ENCODE results near the gene DISP3.

Gene DISP3

GRCh38 chr1:11434501-11434900, 44.5 kb upstream of the DISP3 start:
- Histone ChIP-seq H3K27me3 (no peaks in the 10 kb centered on the region), H3K4me3 (ENCODE audit: low read depth, low read length) (no peak overlapping the region), H3K4me1 (no peaks in the 10 kb centered on the region), H3K36me3 (no peaks in the 10 kb centered on the region), H3K9me3 (no peaks in the 10 kb centered on the region)
- peak; percentile 26 for DNase-seq
- TF ChIP-seq CTCF (IDR thresholded peaks at IDR 0.05; ENCODE audit: low read depth, low read length), result no peak; the same call in 1 of the 2 replicates

DNA sequence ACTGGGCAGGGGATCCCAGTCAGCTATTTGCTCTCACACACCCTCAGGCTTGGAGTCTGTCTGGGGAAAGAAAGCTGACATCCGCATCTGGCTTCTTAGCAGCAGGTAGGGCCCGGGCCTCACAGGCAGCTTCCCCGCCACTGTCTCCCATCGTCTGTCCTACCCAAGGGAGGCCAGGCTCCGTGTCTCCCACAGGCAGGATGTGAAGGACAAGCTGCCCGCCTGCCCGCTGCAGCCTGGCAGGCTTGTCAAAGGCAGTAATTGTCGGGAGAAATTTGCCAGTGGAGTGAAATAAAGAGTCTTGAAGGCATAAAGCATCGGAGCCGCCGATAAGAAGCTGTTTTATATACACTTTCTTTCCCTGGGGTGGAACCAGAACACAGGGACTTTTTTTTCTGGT, 44.0 kb upstream of the DISP3 start:
- no peaks in the 10 kb centered on the region for H3K36me3 ChIP-seq
- H3K9me3 ChIP-seq, result no peaks in the 10 kb centered on the region
- H3K4me3 ChIP-seq (ENCODE audit: low read depth, low read length), result no peak overlapping the region
- no peak for DNase-seq
- H3K4me1 ChIP-seq, result no peaks in the 10 kb centered on the region
- no peaks in the 10 kb centered on the region for H3K27me3 ChIP-seq
- TF ChIP-seq CTCF (IDR thresholded peaks at IDR 0.05; ENCODE audit: low read depth, low read length), result no peak

DNA sequence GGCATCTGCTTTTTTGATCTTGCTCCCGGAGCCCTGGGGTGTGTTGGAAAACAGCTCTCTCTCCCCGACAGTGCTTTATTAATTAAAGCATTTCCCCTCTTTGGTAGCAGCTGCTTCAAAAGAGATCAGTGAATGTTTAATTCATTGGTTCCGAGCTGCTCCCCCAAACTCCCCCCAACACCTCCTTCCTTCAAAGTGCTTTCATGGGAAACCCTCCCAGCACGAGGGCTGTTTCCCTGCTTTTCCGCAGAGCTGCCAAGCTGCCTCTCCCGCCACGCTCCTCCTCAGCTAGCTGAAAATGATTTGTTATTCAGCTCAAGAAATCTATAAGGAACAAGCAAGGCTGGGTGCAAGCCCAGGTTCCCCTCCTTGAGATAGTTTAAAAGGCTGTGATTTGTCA, 40.0 kb upstream of the DISP3 start:
- Histone ChIP-seq H3K9me3 (no peaks in the 10 kb centered on the region), H3K36me3 (no peaks in the 10 kb centered on the region), H3K4me3 (ENCODE audit: low read depth, low read length) (no peak overlapping the region), H3K4me1 (no peaks in the 10 kb centered on the region), H3K27me3 (no peaks in the 10 kb centered on the region)
- DNase-seq, result no peak
- TF ChIP-seq CTCF (IDR thresholded peaks at IDR 0.05; ENCODE audit: low read depth, low read length), result no peak

- no peak for TF ChIP-seq CTCF (IDR thresholded peaks at IDR 0.05; ENCODE audit: low read depth, low read length)
- no peaks in the 10 kb centered on the region for H3K27me3 ChIP-seq
- no peak for DNase-seq
- H3K4me1 ChIP-seq, result no peaks in the 10 kb centered on the region
- no peaks in the 10 kb centered on the region for H3K36me3 ChIP-seq
- H3K9me3 ChIP-seq, result no peaks in the 10 kb centered on the region
- H3K4me3 ChIP-seq (ENCODE audit: low read depth, low read length), result no peak overlapping the region
Observed at GRCh38 chr1:11441211-11441952, 37.6 kb upstream of the DISP3 start.

GRCh38 chr1:11443043-11443442, 35.9 kb upstream of the DISP3 start:
- Histone ChIP-seq H3K36me3 (no peaks in the 10 kb centered on the region), H3K4me3 (ENCODE audit: low read depth, low read length) (no peak overlapping the region), H3K27me3 (no peaks in the 10 kb centered on the region), H3K4me1 (no peaks in the 10 kb centered on the region), H3K9me3 (no peaks in the 10 kb centered on the region)
- no peak for DNase-seq
- no peak for TF ChIP-seq CTCF (IDR thresholded peaks at IDR 0.05; ENCODE audit: low read depth, low read length)

- H3K9me3 ChIP-seq, result no peaks in the 10 kb centered on the region
- TF ChIP-seq CTCF (IDR thresholded peaks at IDR 0.05; ENCODE audit: low read depth, low read length), result no peak
- no peaks in the 10 kb centered on the region for H3K27me3 ChIP-seq
- H3K4me3 ChIP-seq (ENCODE audit: low read depth, low read length), result no peak overlapping the region
- no peaks in the 10 kb centered on the region for H3K4me1 ChIP-seq
- H3K36me3 ChIP-seq, result no peaks in the 10 kb centered on the region
- DNase-seq, result no peak
Observed at GRCh38 chr1:11443961-11444658, 34.8 kb upstream of the DISP3 start.
